Loucy (cell line): ENCODE measurements around the gene APLP2.
"Not testable (repeated sequence)": the region's sequence is repeated elsewhere in the genome, so short reads cannot be mapped to it uniquely, and the experiment has no call there.

Experiments used
- H2AFZ ChIP-seq: fragments of 200-600 bp; sonication (generic); 2 replicates; pipeline ENCODE4 v1.6.0; 2016; ENCODE audit warnings: antibody characterized with exemption, mild to moderate bottlenecking, low read length, moderate library complexity
- H3F3A ChIP-seq: fragments of 200-600 bp; 2 replicates; pipeline ENCODE4 v1.6.0; 2016; ENCODE audit warnings: antibody characterized with exemption, low read depth, mild to moderate bottlenecking
- H3K27me3 ChIP-seq: fragments of 200-600 bp; sonication (generic); 2 replicates; pipeline ENCODE4 v1.6.1; 2014; ENCODE audit warnings: low read length, mild to moderate bottlenecking; ENCODE audit not compliant: insufficient read depth, poor library complexity, severe bottlenecking
- H3K36me3 ChIP-seq: fragments of 200-600 bp; sonication (generic); 2 replicates; pipeline ENCODE4 v1.6.1; 2016; ENCODE audit warnings: low read length; ENCODE audit not compliant: insufficient read depth
- H3K4me1 ChIP-seq: fragments of 200-600 bp; sonication (generic); 2 replicates; pipeline ENCODE4 v1.5.1; 2014; ENCODE audit warnings: low read length, mild to moderate bottlenecking; ENCODE audit not compliant: insufficient read depth, poor library complexity, severe bottlenecking
- H3K4me2 ChIP-seq: fragments of 200-600 bp; sonication (generic); 2 replicates; pipeline ENCODE4 v1.6.0; 2014; ENCODE audit warnings: antibody characterized with exemption, low read length, low read depth, mild to moderate bottlenecking; ENCODE audit not compliant: poor library complexity, severe bottlenecking
- H3K4me3 ChIP-seq: fragments of 200-600 bp; sonication (generic); 2 replicates; pipeline ENCODE4 v1.5.1; 2014; ENCODE audit warnings: low read length, mild to moderate bottlenecking, mixed read lengths; ENCODE audit not compliant: poor library complexity, severe bottlenecking
- H3K79me2 ChIP-seq: fragments of 200-600 bp; sonication (generic); 2 replicates; pipeline ENCODE4 v1.6.1; 2014; ENCODE audit warnings: low read length; ENCODE audit not compliant: insufficient read depth
- H3K9ac ChIP-seq: fragments of 200-600 bp; sonication (generic); 2 replicates; pipeline ENCODE4 v1.6.0; 2014; ENCODE audit warnings: mild to moderate bottlenecking, low read depth, low read length, moderate library complexity; ENCODE audit not compliant: poor library complexity, severe bottlenecking
- H3K9me2 ChIP-seq: fragments of 200-600 bp; sonication (generic); replicated peaks from 2 replicates; pipeline ENCODE4 v1.6.1; 2016; ENCODE audit warnings: low read depth, low read length, mixed read lengths
- H3K9me3 ChIP-seq: fragments of 200-600 bp; sonication (generic); 2 replicates; pipeline ENCODE4 v1.6.1; 2014; ENCODE audit warnings: mild to moderate bottlenecking, antibody characterized with exemption, low read length, low read depth; ENCODE audit not compliant: insufficient read depth
- H4K20me1 ChIP-seq: fragments of 200-600 bp; sonication (generic); 2 replicates; pipeline ENCODE4 v1.6.0; 2014; ENCODE audit warnings: antibody characterized with exemption, low read length, mild to moderate bottlenecking; ENCODE audit not compliant: insufficient read depth, poor library complexity, severe bottlenecking
- EZH2phosphoT487 ChIP-seq: fragments of 200-600 bp; IDR thresholded peaks from 2 replicates; pipeline ENCODE4 v1.6.1; 2018; ENCODE audit warnings: antibody characterized with exemption, mild to moderate bottlenecking, moderate library complexity, borderline replicate concordance
- TF ChIP-seq, protein P1 (sequence below): fragments of 200-600 bp; sonication (generic); conservative IDR thresholded peaks from 2 replicates; pipeline ENCODE4 v1.5.1; 2014; ENCODE audit warnings: mild to moderate bottlenecking, antibody characterized with exemption, low read length

APLP2 gene

DNA sequence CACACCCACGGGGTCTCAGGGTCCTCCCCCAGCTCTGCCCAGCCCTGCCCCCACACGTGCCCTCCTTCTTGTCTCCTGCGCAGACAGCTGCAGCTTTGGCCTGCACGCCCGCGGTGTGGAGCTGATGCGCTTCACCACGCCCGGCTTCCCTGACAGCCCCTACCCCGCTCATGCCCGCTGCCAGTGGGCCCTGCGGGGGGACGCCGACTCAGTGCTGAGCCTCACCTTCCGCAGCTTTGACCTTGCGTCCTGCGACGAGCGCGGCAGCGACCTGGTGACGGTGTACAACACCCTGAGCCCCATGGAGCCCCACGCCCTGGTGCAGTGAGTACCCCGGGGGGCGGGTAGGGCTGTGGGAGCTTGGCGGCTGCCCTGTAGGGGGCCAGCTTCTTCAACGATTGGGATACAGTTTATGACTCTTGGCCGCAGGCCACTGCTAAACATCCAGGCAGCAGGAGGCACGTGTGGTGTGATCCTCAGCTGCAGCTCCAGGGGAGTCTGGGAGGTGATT lies 120.7 kb downstream of the APLP2 start:
- Histone ChIP-seq H3K27me3 (no peaks in the 10 kb centered on the region), H3F3A (no peaks in the 10 kb centered on the region), H3K9ac (no peak overlapping the region), H3K36me3 (no peaks in the 10 kb centered on the region), H3K79me2 (no peaks in the 10 kb centered on the region), H2AFZ (no peak overlapping the region), H3K4me1 (no peaks in the 10 kb centered on the region), H3K9me2 (no peaks in the 10 kb centered on the region), H3K9me3 (no peaks in the 10 kb centered on the region), H3K4me3 (no peak overlapping the region), H4K20me1 (no peaks in the 10 kb centered on the region), H3K4me2 (no peak overlapping the region)
- TF ChIP-seq EZH2phosphoT487, result no peak
- TF ChIP-seq, protein P1, sequence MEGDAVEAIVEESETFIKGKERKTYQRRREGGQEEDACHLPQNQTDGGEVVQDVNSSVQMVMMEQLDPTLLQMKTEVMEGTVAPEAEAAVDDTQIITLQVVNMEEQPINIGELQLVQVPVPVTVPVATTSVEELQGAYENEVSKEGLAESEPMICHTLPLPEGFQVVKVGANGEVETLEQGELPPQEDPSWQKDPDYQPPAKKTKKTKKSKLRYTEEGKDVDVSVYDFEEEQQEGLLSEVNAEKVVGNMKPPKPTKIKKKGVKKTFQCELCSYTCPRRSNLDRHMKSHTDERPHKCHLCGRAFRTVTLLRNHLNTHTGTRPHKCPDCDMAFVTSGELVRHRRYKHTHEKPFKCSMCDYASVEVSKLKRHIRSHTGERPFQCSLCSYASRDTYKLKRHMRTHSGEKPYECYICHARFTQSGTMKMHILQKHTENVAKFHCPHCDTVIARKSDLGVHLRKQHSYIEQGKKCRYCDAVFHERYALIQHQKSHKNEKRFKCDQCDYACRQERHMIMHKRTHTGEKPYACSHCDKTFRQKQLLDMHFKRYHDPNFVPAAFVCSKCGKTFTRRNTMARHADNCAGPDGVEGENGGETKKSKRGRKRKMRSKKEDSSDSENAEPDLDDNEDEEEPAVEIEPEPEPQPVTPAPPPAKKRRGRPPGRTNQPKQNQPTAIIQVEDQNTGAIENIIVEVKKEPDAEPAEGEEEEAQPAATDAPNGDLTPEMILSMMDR, result no peak

GRCh38 chr11:130191896-130192295 lies 122.2 kb downstream of the APLP2 start:
- Histone ChIP-seq H4K20me1 (no peaks in the 10 kb centered on the region), H3K36me3 (no peaks in the 10 kb centered on the region), H2AFZ (no peak overlapping the region), H3K9me2 (no peaks in the 10 kb centered on the region), H3K9me3 (no peaks in the 10 kb centered on the region), H3K4me1 (no peaks in the 10 kb centered on the region), H3K27me3 (no peaks in the 10 kb centered on the region), H3F3A (no peaks in the 10 kb centered on the region), H3K4me2 (no peak overlapping the region), H3K9ac (no peak overlapping the region), H3K79me2 (no peaks in the 10 kb centered on the region), H3K4me3 (no peak overlapping the region)
- TF ChIP-seq, protein P1, result no peak
- TF ChIP-seq EZH2phosphoT487, result no peak

- Histone ChIP-seq H3K79me2 (no peaks in the 10 kb centered on the region), H3K9ac (no peak overlapping the region), H3K9me3 (no peaks in the 10 kb centered on the region), H3K4me2 (no peak overlapping the region), H3F3A (no peaks in the 10 kb centered on the region), H3K9me2 (no peaks in the 10 kb centered on the region), H3K4me1 (no peaks in the 10 kb centered on the region), H2AFZ (no peak overlapping the region), H3K27me3 (no peaks in the 10 kb centered on the region), H3K36me3 (no peaks in the 10 kb centered on the region), H4K20me1 (no peaks in the 10 kb centered on the region), H3K4me3 (no peak overlapping the region)
- TF ChIP-seq, protein P1, result no peak
- TF ChIP-seq EZH2phosphoT487, result no peak
Observed at GRCh38 chr11:130192845-130193267, 123.2 kb downstream of the APLP2 start.

DNA sequence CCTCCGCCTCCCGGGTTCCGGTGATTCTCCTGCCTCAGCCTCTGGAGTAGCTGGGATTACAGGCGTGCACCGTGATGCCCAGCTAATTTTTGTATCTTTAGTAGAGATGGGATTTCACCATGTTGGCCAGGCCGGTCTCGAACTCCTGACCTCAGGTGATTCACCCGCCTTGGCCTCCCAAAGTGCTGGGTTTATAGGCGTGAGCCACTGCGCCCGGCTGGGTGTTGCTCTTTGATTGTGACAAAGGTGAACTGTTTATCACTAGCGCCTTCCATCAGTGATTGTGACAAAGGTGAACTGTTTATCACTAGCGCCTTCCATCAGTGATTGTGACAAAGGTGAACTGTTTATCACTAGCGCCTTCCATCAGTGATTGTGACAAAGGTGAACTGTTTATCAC lies 123.9 kb downstream of the APLP2 start:
- H4K20me1 ChIP-seq, H3K27me3 ChIP-seq, H3K9ac ChIP-seq, H3K4me1 ChIP-seq, H3K9me3 ChIP-seq, H2AFZ ChIP-seq, H3K4me2 ChIP-seq, H3K36me3 ChIP-seq, H3K4me3 ChIP-seq, H3K9me2 ChIP-seq, H3K79me2 ChIP-seq, H3F3A ChIP-seq: not testable (repeated sequence)
